HG02571 (cell line): ENCODE data around the gene PROSER2.
"Not testable (repeated sequence)": the region's sequence is repeated elsewhere in the genome, so short reads cannot be mapped to it uniquely, and the experiment has no call there.

Source experiments
- ATAC-seq: cut with Tn5 transposase; IDR thresholded peaks from one replicate; pipeline ENCODE4 v1.9.1; 2021; ENCODE audit warnings: mild to moderate bottlenecking, moderate library complexity; ENCODE audit not compliant: unreplicated experiment

Gene PROSER2

GRCh38 chr10:11882646-11883375, 59.7 kb downstream of the PROSER2 start:
- ATAC-seq: no peak

GRCh38 chr10:11884706-11885423, 61.7 kb downstream of the PROSER2 start:
- no peak for ATAC-seq

- ATAC-seq: no peak
Observed at GRCh38 chr10:11885437-11886137, 62.4 kb downstream of the PROSER2 start.

GRCh38 chr10:11886138-11886474, 63.0 kb downstream of the PROSER2 start:
- no peak for ATAC-seq

GRCh38 chr10:11886851-11887250, 63.7 kb downstream of the PROSER2 start:
- no peak for ATAC-seq

- no peak for ATAC-seq
Observed at GRCh38 chr10:11887381-11888227, 64.4 kb downstream of the PROSER2 start.

- ATAC-seq: not testable (repeated sequence)
Observed at GRCh38 chr10:11889263-11889662, 66.1 kb downstream of the PROSER2 start.

- ATAC-seq: no peak
Observed at GRCh38 chr10:11891776-11892486, 68.8 kb downstream of the PROSER2 start.

GRCh38 chr10:11893749-11894278, 70.7 kb downstream of the PROSER2 start:
- ATAC-seq: no peak

- no peak for ATAC-seq
Observed at GRCh38 chr10:11894381-11895107, 71.4 kb downstream of the PROSER2 start.

- ATAC-seq: no peak
Observed at GRCh38 chr10:11895108-11895466, 71.9 kb downstream of the PROSER2 start.

GRCh38 chr10:11895598-11895997, 72.4 kb downstream of the PROSER2 start:
- ATAC-seq: no peak

- no peak for ATAC-seq
Observed at GRCh38 chr10:11896549-11897200, 73.5 kb downstream of the PROSER2 start.

GRCh38 chr10:11898033-11898371, 74.8 kb downstream of the PROSER2 start:
- ATAC-seq: no peak

- ATAC-seq: no peak
Observed at GRCh38 chr10:11898372-11899066, 75.4 kb downstream of the PROSER2 start.

- no peak for ATAC-seq
Observed at GRCh38 chr10:11899067-11899876, 76.1 kb downstream of the PROSER2 start.

GRCh38 chr10:11901036-11901301, 77.8 kb downstream of the PROSER2 start:
- ATAC-seq: no peak

- no peak for ATAC-seq
Observed at GRCh38 chr10:11901454-11901832, 78.3 kb downstream of the PROSER2 start.
